BE2C (cell line): ENCODE measurements around the gene ACR.

ENCODE experiments used
- DNase-seq: peaks from one replicate; pipeline ENCODE4 v3.0.0-alpha.2; 2020
- H3K27me3 ChIP-seq: fragments of 250-450 bp; sonication (Bioruptor Pico); 2 replicates; pipeline ENCODE4 v1.5.1; 2020; ENCODE audit warnings: mild to moderate bottlenecking
- H3K36me3 ChIP-seq: fragments of 250-450 bp; sonication (Bioruptor Pico); 2 replicates; pipeline ENCODE4 v1.5.1; 2020; ENCODE audit warnings: mild to moderate bottlenecking
- H3K4me1 ChIP-seq: fragments of 250-450 bp; sonication (Bioruptor Pico); 2 replicates; pipeline ENCODE4 v1.5.1; 2020
- H3K4me3 ChIP-seq: 2 replicates; pipeline ENCODE4 v1.5.1; 2011; ENCODE audit warnings: low read depth, low read length
- H3K9me3 ChIP-seq: fragments of 250-450 bp; sonication (Bioruptor Pico); 2 replicates; pipeline ENCODE4 v1.5.1; 2020
- TF ChIP-seq, protein P1 (sequence below): IDR thresholded peaks from 2 replicates; pipeline ENCODE4 v1.5.1; 2012; ENCODE audit warnings: mild to moderate bottlenecking, low read depth, low read length

The ACR gene

DNA sequence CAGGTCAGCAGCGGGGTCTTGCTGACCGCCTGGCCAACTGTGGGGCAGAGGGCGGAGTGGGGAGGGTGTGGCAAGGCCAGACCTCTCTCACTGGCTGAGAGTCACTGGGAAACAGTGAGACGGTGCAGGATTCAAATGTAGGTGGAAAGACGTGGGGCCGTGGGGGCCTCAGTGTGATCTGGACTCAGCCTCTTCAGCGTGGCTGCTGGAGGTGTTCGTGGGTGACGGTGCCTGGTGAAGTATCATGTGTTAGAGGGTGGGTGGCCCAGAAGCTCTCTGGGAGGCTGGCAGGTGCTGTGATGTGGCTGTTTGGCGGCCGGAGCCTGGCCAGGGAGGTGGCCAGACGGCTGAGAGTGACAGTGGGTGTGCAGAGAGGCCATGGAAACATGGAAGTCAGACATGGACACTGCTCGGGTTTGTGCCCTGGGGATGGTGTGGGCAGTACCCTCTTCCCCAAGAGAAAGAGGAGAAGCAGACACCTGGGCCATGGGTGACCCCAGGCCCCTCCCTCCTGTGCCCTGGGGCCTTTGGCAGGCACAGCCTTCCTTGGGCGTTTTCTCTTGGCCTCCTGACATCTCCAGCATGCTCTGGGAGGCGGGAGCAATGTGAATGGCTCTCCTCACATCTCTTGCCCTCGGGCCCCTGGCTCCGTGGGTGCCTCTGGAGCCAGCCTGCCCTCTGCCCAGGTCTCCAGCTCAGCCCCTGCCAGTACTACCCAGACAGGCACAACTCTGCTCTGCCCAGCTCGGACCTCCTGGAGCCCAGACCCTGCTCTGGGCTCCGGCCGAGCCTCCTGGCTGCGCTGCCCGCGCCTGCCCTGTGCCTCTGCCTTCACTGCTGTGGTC lies 10.1 kb upstream of the ACR start:
- Histone ChIP-seq H3K4me3 (no peak overlapping the region), H3K36me3 (no peaks in the 10 kb centered on the region), H3K27me3 (no peaks in the 10 kb centered on the region), H3K9me3 (no peaks in the 10 kb centered on the region), H3K4me1 (peaks cover 3% of the 10 kb centered on the region; the same call in 1 of the 2 replicates)
- DNase-seq = no peak
- TF ChIP-seq, protein P1, sequence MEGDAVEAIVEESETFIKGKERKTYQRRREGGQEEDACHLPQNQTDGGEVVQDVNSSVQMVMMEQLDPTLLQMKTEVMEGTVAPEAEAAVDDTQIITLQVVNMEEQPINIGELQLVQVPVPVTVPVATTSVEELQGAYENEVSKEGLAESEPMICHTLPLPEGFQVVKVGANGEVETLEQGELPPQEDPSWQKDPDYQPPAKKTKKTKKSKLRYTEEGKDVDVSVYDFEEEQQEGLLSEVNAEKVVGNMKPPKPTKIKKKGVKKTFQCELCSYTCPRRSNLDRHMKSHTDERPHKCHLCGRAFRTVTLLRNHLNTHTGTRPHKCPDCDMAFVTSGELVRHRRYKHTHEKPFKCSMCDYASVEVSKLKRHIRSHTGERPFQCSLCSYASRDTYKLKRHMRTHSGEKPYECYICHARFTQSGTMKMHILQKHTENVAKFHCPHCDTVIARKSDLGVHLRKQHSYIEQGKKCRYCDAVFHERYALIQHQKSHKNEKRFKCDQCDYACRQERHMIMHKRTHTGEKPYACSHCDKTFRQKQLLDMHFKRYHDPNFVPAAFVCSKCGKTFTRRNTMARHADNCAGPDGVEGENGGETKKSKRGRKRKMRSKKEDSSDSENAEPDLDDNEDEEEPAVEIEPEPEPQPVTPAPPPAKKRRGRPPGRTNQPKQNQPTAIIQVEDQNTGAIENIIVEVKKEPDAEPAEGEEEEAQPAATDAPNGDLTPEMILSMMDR = no peak

DNA sequence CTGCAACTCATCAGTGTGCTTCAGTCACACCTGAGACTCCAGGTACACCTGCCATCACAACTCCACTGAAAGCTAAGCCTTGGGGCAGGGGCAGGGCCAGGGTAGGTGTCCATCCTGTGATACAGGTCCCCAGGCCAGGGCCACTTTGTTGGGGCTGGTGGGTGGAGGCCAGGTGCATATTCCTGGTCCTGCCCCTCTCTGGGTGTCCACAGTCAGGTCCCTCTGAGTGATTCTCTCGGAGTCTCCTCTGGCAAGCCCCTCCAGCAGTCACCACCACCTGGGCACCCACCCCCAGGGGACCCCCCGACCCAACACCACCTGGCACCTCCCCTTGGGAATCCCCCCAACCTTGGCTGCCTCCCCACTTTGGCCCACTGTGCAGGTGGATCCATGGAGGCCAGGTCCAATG lies 9.5 kb upstream of the ACR start:
- peaks cover 3% of the 10 kb centered on the region; the same call in 1 of the 2 replicates for H3K4me1 ChIP-seq
- TF ChIP-seq, protein P1 = no peak
- H3K27me3 ChIP-seq = no peaks in the 10 kb centered on the region
- H3K36me3 ChIP-seq = no peaks in the 10 kb centered on the region
- DNase-seq = no peak
- H3K9me3 ChIP-seq = no peaks in the 10 kb centered on the region
- no peak overlapping the region for H3K4me3 ChIP-seq

DNA sequence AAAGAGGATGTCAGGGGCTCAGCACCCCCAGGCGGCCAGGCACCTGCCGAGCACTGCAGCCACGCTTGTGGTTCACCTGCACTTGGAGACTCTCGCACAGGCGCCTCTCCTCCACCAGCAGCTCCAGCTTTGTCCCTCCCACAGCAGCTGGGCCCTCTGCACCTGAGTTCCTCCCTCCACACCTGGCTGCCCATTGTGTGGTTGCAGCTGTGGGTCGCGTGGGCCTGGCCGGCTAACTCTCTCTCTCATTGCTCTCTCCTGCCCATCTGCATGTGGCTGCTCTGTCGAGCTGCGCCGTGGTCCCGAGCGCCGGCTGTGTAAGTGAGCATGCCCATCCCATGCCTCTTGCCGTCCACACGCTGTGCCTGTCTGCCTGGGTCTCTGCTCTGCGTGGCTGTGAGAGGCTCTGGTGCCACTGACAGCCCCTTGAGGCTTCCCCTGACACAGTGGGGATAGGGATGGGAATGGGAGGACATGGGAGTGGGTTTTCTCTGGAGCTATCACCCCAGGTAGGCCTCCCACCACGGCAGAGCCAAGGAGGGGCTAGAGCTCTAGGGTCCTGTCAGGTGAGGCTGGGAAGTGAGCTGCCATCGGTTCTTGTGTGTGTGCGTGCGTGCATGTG lies 8.5 kb upstream of the ACR start:
- H3K4me1 ChIP-seq = peaks cover 3% of the 10 kb centered on the region; the same call in 1 of the 2 replicates
- no peaks in the 10 kb centered on the region for H3K27me3 ChIP-seq
- no peak overlapping the region for H3K4me3 ChIP-seq
- TF ChIP-seq, protein P1 = no peak
- no peaks in the 10 kb centered on the region for H3K9me3 ChIP-seq
- no peaks in the 10 kb centered on the region for H3K36me3 ChIP-seq
- DNase-seq = no peak

GRCh38 chr22:50730013-50730891 lies 7.8 kb upstream of the ACR start:
- peaks cover 3% of the 10 kb centered on the region; the same call in 1 of the 2 replicates for H3K4me1 ChIP-seq
- H3K36me3 ChIP-seq = no peaks in the 10 kb centered on the region
- DNase-seq = no peak
- no peaks in the 10 kb centered on the region for H3K9me3 ChIP-seq
- TF ChIP-seq, protein P1 = no peak
- no peak overlapping the region for H3K4me3 ChIP-seq
- H3K27me3 ChIP-seq = no peaks in the 10 kb centered on the region

- TF ChIP-seq, protein P1 = no peak
- no peaks in the 10 kb centered on the region for H3K36me3 ChIP-seq
- no peak for DNase-seq
- H3K9me3 ChIP-seq = no peaks in the 10 kb centered on the region
- H3K4me1 ChIP-seq = peaks cover 3% of the 10 kb centered on the region; the same call in 1 of the 2 replicates
- H3K4me3 ChIP-seq = no peak overlapping the region
- no peaks in the 10 kb centered on the region for H3K27me3 ChIP-seq
These were observed 6.9 kb upstream of the ACR start for GRCh38 chr22:50730941-50731661.
